Measurements from ENCODE around the gene RELN. TPM values are rescaled to one million over a fixed set of nuclear protein-coding genes. Genes with fewer than 3 reads are reported as not detected.

RELN gene
- total and polyA plus RNA-seq, 2 donors (not counting 1 experiment from before 2014, with no cell fraction given) = 0.33 to 31.8 TPM

DNA sequence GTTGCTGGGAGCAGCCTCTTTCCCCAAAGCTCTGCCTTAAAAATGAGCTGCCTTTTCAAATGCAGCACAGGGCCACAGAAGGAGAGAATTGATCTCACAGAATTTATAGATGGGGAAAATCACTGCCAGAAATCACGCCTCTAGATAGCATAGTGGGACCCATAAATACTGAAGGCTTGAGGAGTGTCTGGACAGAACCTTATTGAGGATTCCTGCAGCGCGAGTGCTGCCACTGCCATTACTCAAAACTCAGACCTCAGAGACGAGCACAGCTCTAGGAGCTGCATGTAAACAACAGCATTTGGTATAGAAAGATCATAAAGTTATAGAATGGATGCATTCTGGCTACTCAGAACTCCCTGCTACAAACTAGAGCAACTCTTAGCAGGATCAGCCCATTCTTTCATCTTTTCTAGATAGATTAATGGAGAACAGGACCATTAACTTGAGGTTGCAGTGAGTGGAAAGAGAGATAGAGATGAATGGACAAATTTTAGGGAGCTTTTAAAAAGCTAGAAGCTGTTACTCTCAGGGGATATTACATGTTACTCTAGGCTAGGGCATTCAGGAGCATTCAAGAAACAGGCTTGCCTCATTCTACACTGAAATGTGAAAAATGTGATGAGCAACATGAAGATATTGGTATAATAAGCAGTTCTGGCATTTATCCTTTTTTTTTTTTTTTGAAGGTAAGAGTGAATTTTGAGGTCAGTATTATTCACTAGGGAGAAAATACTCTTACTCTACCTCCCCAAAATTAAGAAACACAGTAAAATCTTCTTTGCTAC, 276.3 kb downstream of the RELN start:
- Histone ChIP-seq H3K36me3 (ENCODE audit: control insufficient read depth, insufficient read depth, low read length) (no peaks in the 10 kb centered on the region), H4K20me1 (ENCODE audit: control insufficient read depth, extremely low read depth, insufficient read depth, low read length) (no peaks in the 10 kb centered on the region), H3K27ac (ENCODE audit: insufficient read depth, low read length) (no peak overlapping the region), H2AFZ (ENCODE audit: low read length) (no peak overlapping the region), H3K4me2 (ENCODE audit: extremely low read depth, insufficient read depth, low read length) (no peak overlapping the region), H3K4me3 (replicated peaks in 1 of 4; ENCODE audit: control extremely low read depth in 1 of 4, insufficient read depth in 1 of 4, low read depth in 3 of 4, low read length in 4 of 4) (no peak overlapping the region), H3K4me1 (ENCODE audit: control insufficient read depth, extremely low read depth, insufficient read depth, low read length) (no peaks in the 10 kb centered on the region), H3K9me3 (ENCODE audit: control insufficient read depth, insufficient read depth, low read depth, low read length) (no peaks in the 10 kb centered on the region), H3K79me2 (ENCODE audit: control insufficient read depth, insufficient read depth, low read length) (no peaks in the 10 kb centered on the region), H3K27me3 (ENCODE audit: control insufficient read depth, insufficient read depth, low read length) (no peaks in the 10 kb centered on the region), H3K9ac (ENCODE audit: insufficient read depth, low read length) (no peak overlapping the region)
- TF ChIP-seq, protein P1, sequence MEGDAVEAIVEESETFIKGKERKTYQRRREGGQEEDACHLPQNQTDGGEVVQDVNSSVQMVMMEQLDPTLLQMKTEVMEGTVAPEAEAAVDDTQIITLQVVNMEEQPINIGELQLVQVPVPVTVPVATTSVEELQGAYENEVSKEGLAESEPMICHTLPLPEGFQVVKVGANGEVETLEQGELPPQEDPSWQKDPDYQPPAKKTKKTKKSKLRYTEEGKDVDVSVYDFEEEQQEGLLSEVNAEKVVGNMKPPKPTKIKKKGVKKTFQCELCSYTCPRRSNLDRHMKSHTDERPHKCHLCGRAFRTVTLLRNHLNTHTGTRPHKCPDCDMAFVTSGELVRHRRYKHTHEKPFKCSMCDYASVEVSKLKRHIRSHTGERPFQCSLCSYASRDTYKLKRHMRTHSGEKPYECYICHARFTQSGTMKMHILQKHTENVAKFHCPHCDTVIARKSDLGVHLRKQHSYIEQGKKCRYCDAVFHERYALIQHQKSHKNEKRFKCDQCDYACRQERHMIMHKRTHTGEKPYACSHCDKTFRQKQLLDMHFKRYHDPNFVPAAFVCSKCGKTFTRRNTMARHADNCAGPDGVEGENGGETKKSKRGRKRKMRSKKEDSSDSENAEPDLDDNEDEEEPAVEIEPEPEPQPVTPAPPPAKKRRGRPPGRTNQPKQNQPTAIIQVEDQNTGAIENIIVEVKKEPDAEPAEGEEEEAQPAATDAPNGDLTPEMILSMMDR (conservative IDR thresholded peaks at IDR 0.05 in 1 of 2, IDR thresholded peaks at IDR 0.05 in 1 of 2; ENCODE audit: low read depth in 1 of 2, low read length in 2 of 2) = no peak
- TF ChIP-seq EZH2 (IDR thresholded peaks at IDR 0.05; ENCODE audit: low read length, missing control alignments) = no peak
- DNase-seq (ENCODE audit: low read depth in 2 of 2) = peak in 1 of 2 donors; percentile 14

- no peak overlapping the region for H2AFZ ChIP-seq (ENCODE audit: low read length)
- H3K27ac ChIP-seq (ENCODE audit: insufficient read depth, low read length) = no peak overlapping the region
- H3K36me3 ChIP-seq (ENCODE audit: control insufficient read depth, insufficient read depth, low read length) = no peaks in the 10 kb centered on the region
- no peaks in the 10 kb centered on the region for H3K4me1 ChIP-seq (ENCODE audit: control insufficient read depth, extremely low read depth, insufficient read depth, low read length)
- H3K4me2 ChIP-seq (ENCODE audit: extremely low read depth, insufficient read depth, low read length) = no peak overlapping the region
- DNase-seq (ENCODE audit: low read depth in 2 of 2) = peak in 1 of 2 donors; percentile 22
- H3K27me3 ChIP-seq (ENCODE audit: control insufficient read depth, insufficient read depth, low read length) = no peaks in the 10 kb centered on the region
- no peak overlapping the region for H3K4me3 ChIP-seq (replicated peaks in 1 of 4; ENCODE audit: control extremely low read depth in 1 of 4, insufficient read depth in 1 of 4, low read depth in 3 of 4, low read length in 4 of 4)
- TF ChIP-seq, protein P1 (conservative IDR thresholded peaks at IDR 0.05 in 1 of 2, IDR thresholded peaks at IDR 0.05 in 1 of 2; ENCODE audit: low read depth in 1 of 2, low read length in 2 of 2) = no peak
- no peak for TF ChIP-seq EZH2 (IDR thresholded peaks at IDR 0.05; ENCODE audit: low read length, missing control alignments)
- H3K9ac ChIP-seq (ENCODE audit: insufficient read depth, low read length) = no peak overlapping the region
- no peaks in the 10 kb centered on the region for H3K79me2 ChIP-seq (ENCODE audit: control insufficient read depth, insufficient read depth, low read length)
- H4K20me1 ChIP-seq (ENCODE audit: control insufficient read depth, extremely low read depth, insufficient read depth, low read length) = no peaks in the 10 kb centered on the region
- no peaks in the 10 kb centered on the region for H3K9me3 ChIP-seq (ENCODE audit: control insufficient read depth, insufficient read depth, low read depth, low read length)
Measured at GRCh38 chr7:103711413-103711812, 278.0 kb downstream of the RELN start.

DNA sequence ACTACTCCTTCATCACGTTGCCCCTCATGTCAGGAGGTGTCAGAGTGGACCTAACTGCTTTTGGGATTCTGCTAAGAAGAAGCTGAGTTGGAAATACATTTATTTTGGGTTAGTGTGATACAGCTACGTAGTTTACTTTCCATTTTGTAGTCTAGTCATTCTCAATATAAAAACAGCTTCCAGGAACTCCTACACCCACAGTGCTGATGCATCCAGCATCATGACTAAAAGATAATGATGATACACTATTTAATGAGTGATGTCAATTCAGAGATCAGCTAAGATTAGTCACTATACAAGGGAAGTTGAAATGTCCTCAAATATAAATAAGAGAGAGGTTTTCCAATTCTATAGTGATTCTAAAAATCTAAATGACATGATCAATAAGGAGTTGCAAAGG, 279.2 kb downstream of the RELN start:
- Histone ChIP-seq H3K9ac (ENCODE audit: insufficient read depth, low read length) (no peak overlapping the region), H3K36me3 (ENCODE audit: control insufficient read depth, insufficient read depth, low read length) (no peaks in the 10 kb centered on the region), H2AFZ (ENCODE audit: low read length) (no peak overlapping the region), H3K4me3 (replicated peaks in 1 of 4; ENCODE audit: control extremely low read depth in 1 of 4, insufficient read depth in 1 of 4, low read depth in 3 of 4, low read length in 4 of 4) (no peak overlapping the region), H3K27ac (ENCODE audit: insufficient read depth, low read length) (no peak overlapping the region), H4K20me1 (ENCODE audit: control insufficient read depth, extremely low read depth, insufficient read depth, low read length) (no peaks in the 10 kb centered on the region), H3K4me1 (ENCODE audit: control insufficient read depth, extremely low read depth, insufficient read depth, low read length) (no peaks in the 10 kb centered on the region), H3K79me2 (ENCODE audit: control insufficient read depth, insufficient read depth, low read length) (no peaks in the 10 kb centered on the region), H3K4me2 (ENCODE audit: extremely low read depth, insufficient read depth, low read length) (no peak overlapping the region), H3K27me3 (ENCODE audit: control insufficient read depth, insufficient read depth, low read length) (no peaks in the 10 kb centered on the region), H3K9me3 (ENCODE audit: control insufficient read depth, insufficient read depth, low read depth, low read length) (no peaks in the 10 kb centered on the region)
- TF ChIP-seq, protein P1 (conservative IDR thresholded peaks at IDR 0.05 in 1 of 2, IDR thresholded peaks at IDR 0.05 in 1 of 2; ENCODE audit: low read depth in 1 of 2, low read length in 2 of 2) = no peak
- TF ChIP-seq EZH2 (IDR thresholded peaks at IDR 0.05; ENCODE audit: low read length, missing control alignments) = no peak
- DNase-seq (ENCODE audit: low read depth in 2 of 2) = peak in 1 of 2 donors; percentile 10

Data from fibroblast of lung (primary cell).